Middle frontal gyrus (tissue), 1 donor: ENCODE measurements around the gene RAB26.
"Not testable (repeated sequence)": the region's sequence is repeated elsewhere in the genome, so short reads cannot be mapped to it uniquely, and the experiment has no call there.

Source experiments
- DNase-seq: peaks from one replicate; pipeline ENCODE4 v3.0.0-alpha.2; 2015; ENCODE audit warnings: low spot score; ENCODE audit errors: extremely low spot score

Gene RAB26

DNA sequence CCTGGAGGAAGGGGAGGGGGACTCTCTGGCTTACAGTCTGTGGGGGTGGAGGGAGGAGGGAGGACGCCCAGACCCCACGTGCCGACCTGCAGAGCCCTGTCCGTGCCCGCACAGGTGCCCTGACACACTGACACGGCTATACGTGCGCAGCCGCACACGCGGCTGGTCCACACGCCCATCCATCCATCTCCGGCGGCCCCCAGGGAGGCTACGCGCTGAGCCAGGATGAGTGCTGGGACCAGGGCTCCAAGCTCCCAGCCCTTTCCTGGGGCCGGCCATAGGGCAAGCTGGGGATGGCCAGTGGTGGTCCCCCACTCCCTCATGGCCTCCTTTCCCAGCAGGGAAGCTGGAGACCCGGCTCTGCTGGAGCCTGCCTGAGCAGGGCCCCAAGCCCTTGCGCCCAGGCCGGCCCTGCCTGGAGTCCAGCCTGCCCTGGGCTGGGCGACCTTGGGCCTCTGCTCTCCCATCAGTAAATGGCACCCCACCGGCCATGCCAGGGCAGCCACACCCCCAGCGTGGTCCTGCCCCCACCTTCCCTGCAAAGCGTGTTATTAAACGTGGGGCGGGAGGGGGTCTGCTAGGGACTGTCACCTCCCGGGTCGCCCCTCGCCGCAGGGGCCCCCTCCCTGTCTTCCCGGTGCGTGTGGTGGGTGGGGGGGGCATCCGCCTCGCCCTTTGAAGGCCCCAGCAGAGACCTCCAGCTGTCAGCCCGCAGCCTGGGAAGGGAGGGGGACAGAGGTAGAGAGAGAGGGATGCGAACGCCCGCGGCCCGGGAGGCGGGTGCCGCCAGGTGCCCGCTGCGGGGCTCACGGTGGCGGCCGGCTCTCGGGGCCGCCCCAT lies 47.1 kb downstream of the RAB26 start:
- DNase-seq = no peak

DNA sequence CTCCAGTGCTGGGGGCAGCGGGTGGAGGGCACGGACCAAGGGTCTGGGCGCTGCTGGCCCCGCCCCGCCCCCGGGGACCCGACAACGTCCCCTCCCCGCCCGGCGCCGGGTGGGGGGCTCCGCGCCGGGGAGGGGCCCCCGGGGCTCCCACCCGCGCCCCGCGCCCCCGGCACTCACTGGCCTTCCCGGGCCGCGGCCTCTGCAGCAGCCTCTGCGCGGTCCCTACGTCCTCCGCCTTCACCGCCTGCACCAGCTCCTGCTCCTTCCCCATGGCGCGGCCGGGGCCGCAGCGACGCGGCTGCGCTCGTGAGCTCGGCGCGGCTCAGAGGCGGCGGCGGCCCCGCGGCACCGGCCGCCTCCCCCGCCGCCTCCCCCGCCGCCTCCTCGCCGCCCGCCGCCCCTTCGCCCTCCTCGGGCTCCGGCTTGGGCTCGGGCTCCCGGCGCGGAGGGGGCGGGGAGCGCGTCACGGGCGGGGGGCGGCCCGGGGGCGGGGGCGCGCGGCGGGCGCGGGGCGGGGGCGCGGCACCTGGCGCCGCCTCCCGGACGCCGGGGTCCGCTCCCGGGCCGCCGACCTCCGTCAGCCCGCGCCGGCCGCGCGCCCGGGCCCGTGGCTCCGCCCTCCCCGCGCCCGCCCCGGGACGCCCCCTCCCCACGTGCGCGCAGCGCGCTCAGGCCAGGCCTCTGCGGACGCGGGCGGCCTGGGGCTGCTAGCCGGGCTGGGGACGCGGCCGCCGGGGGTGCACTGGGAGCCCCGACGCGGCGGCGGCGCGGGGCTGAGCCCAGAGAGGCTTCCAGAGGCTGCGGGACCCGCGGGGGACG lies 47.9 kb downstream of the RAB26 start, which contains the start of gene CASKIN1:
TSS of gene CASKIN1 (minus strand) at position 444 of the 819 bp plus-strand sequence. CDS start at position 271, 173 bp downstream.
- DNase-seq = no peak

GRCh38 chr16:2196981-2197511 lies 48.6 kb downstream of the RAB26 start:
- no peak for DNase-seq

GRCh38 chr16:2197765-2198164 lies 49.3 kb downstream of the RAB26 start:
- DNase-seq = no peak

- DNase-seq = no peak
Measured at GRCh38 chr16:2198283-2198682, 49.9 kb downstream of the RAB26 start.

DNA sequence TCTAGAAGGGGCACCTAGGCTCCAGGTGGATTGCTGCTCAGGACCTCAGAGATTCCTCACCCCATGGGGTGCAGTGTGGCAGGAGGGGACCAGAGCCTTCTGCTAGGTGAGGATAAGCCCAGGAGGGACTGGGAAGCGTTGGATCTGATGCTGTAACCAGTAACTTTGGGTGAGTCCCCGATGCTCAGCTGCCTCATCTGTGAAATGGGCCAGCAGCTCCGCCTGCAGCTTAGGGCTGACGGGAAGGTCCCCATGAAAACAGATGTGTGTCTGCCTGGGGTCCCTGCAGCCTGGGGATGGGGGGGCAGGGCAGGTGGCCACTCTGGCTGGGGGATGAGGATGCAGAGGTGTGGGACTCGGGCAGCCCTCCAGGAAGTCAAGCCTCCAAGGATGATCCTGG lies 50.7 kb downstream of the RAB26 start:
- no peak for DNase-seq

- DNase-seq = no peak
Measured at GRCh38 chr16:2199621-2200139, 51.3 kb downstream of the RAB26 start.

DNA sequence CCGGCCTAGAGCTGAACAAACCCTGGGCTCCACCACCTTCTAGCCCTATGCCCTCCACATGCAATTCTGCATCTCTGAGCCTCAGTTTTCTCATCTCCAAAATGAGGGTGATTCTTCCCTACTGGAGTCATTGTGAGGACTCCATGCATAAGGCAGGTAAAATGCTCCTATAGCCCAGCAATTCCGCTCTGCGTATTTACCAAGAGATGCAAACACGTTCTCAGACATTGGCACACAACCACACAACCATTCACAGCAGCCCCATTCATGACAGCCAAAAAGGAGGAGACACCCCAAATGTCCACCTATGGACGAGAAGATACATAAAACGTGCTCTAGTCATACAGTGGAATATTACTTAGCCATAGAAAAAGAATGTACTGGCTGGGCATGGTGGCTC lies 51.9 kb downstream of the RAB26 start:
- no peak for DNase-seq

DNA sequence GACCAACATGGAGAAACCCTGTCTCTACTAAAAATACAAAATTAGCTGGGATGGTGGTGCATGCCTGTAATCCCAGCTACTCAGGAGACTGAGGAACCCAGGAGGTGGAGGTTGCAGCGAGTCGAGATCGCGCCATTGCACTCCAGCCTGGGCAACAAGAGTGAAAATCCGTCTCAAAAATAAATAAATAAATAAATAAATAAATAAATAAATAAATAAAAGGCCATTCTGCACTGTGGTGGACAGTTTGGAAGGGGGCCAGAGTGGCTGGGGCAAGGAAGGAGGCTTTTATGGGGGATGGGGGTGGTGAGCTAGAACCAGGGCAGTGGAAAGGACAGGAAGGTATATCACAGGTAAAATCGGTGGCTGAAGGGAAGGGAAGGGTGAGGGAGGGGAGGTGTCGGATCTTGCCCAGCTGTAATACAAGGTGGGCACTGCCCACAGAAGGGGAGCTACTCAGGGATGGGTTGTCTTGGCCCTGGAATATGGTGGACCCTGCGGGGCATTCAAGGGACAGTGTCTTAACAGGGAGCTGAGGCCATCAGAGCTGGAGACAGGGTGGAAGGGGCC lies 54.8 kb downstream of the RAB26 start:
- DNase-seq = not testable (repeated sequence)
